Medulla oblongata (tissue), 1 donor: ENCODE measurements around the gene CALCOCO1.

Source experiments
- DNase-seq: peaks from one replicate; pipeline ENCODE4 v3.0.0-alpha.2; 2015; ENCODE audit errors: extremely low spot score

CALCOCO1 gene

GRCh38 chr12:53752192-53752601, 24.9 kb upstream of the CALCOCO1 start:
- no peak for DNase-seq

- DNase-seq: no peak
These were observed 24.3 kb upstream of the CALCOCO1 start, which contains the start of gene CISTR for GRCh38 chr12:53751336-53752191. TSS of gene CISTR (minus strand) at chr12:53751979.

- DNase-seq: no peak
These were observed 23.6 kb upstream of the CALCOCO1 start for GRCh38 chr12:53750812-53751335.

- DNase-seq: no peak
These were observed 22.9 kb upstream of the CALCOCO1 start for GRCh38 chr12:53749986-53750811.

GRCh38 chr12:53748072-53748840, 21.0 kb upstream of the CALCOCO1 start:
- no peak for DNase-seq

- DNase-seq: no peak
These were observed 19.8 kb upstream of the CALCOCO1 start for GRCh38 chr12:53747095-53747494.

GRCh38 chr12:53746592-53747092, 19.4 kb upstream of the CALCOCO1 start:
- DNase-seq: peak; percentile 93

GRCh38 chr12:53744751-53745150, 17.5 kb upstream of the CALCOCO1 start:
- DNase-seq: no peak

- DNase-seq: no peak
These were observed 16.8 kb upstream of the CALCOCO1 start for GRCh38 chr12:53744130-53744441.

- DNase-seq: peak; percentile 82
These were observed 16.2 kb upstream of the CALCOCO1 start for GRCh38 chr12:53743266-53744129.

- no peak for DNase-seq
These were observed 12.9 kb upstream of the CALCOCO1 start for GRCh38 chr12:53740130-53740491.

GRCh38 chr12:53739214-53740129, 12.2 kb upstream of the CALCOCO1 start:
- no peak for DNase-seq

- DNase-seq: no peak
These were observed 11.4 kb upstream of the CALCOCO1 start for GRCh38 chr12:53738406-53739213.

GRCh38 chr12:53737951-53738405, 10.7 kb upstream of the CALCOCO1 start:
- no peak for DNase-seq

GRCh38 chr12:53737093-53737808, 10.0 kb upstream of the CALCOCO1 start:
- no peak for DNase-seq

- DNase-seq: no peak
These were observed 9.3 kb upstream of the CALCOCO1 start for GRCh38 chr12:53736592-53736991.

- DNase-seq: no peak
These were observed 8.3 kb upstream of the CALCOCO1 start for GRCh38 chr12:53735556-53735955.

GRCh38 chr12:53734425-53734824, 7.2 kb upstream of the CALCOCO1 start:
- DNase-seq: no peak
